Activated CD4-positive, alpha-beta memory T cell treated with anti-CD3 and anti-CD28 coated beads for 36 hours (primary cell): ENCODE measurements around the gene RUFY3. TPM values are rescaled to one million over a fixed set of nuclear protein-coding genes. Genes with fewer than 3 reads are reported as not detected.
"Not testable (repeated sequence)": the region's sequence is repeated elsewhere in the genome, so short reads cannot be mapped to it uniquely, and the experiment has no call there.

Experiments
- CTCF ChIA-PET: fragments of 350-600 bp; sonication (Branson Sonifier 250); formaldehyde crosslinking; loops from one replicate; lab custom pipeline; 2021; ENCODE audit warnings: antibody characterized with exemption, inconsistent platforms; lab: Charles Lee
- POLR2A ChIA-PET: fragments of 350-600 bp; sonication (Branson Sonifier 250); formaldehyde crosslinking; loops from one replicate; lab custom pipeline; 2021; ENCODE audit warnings: antibody characterized with exemption; lab: Charles Lee
- DNase-seq: peaks from one replicate; pipeline ENCODE4 v3.0.0-alpha.2; 2020
- H3K27ac Mint-ChIP-seq: one replicate; pipeline ENCODE4 v1.8.0; 2021; ENCODE audit warnings: mixed read lengths
- H3K27me3 Mint-ChIP-seq: one replicate; pipeline ENCODE4 v1.8.0; 2021; ENCODE audit warnings: mixed read lengths
- H3K36me3 Mint-ChIP-seq: one replicate; pipeline ENCODE4 v1.8.0; 2021; ENCODE audit warnings: mixed read lengths
- H3K4me1 Mint-ChIP-seq: one replicate; pipeline ENCODE4 v1.8.0; 2021; ENCODE audit warnings: low read depth, mixed read lengths
- H3K4me3 Mint-ChIP-seq: one replicate; pipeline ENCODE4 v1.8.0; 2021; ENCODE audit warnings: mild to moderate bottlenecking, mixed read lengths
- H3K9me3 Mint-ChIP-seq: one replicate; pipeline ENCODE4 v1.8.0; 2021; ENCODE audit warnings: mixed read lengths
- intact Hi-C: fragments of 100-400 bp; cut with micrococcal nuclease; formaldehyde crosslinking; loops from one replicate; pipeline ENCODE4 v1.15.1; 2023
- total RNA-seq, 2 experiments: library from RNA; stranded (reverse); gene quantifications; one replicate each; pipeline ENCODE4 v1.2.3, GENCODE V29; 2021

Gene RUFY3
- total RNA-seq, 2 experiments from 2014 or later, result 15.8 to 17.2 TPM

DNA sequence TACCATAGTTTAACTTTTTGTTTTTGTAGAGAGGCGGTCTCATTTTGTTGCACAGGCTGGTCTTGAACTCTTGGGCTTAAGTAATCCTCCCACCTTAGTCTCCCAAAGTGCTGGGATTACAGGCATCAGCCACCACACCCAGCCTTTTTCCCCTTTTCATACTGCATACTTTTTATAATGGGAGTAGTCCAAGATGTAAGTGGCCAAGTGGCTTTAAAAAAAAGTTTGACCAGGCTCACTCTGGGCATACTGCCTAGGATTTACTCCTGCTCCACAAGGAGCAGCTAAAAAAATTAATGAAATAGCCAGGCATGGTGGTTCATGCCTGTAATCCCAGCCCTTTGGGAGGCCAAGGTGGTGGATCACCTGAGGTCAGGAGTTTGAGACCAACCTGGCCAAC, 111.9 kb downstream of the RUFY3 start:
- Mint-ChIP-seq H3K27me3 (no peaks in the 10 kb centered on the region), H3K36me3 (peaks cover 43% of the 10 kb centered on the region), H3K4me3 (no peak overlapping the region), H3K27ac (no peak overlapping the region), H3K9me3 (no peaks in the 10 kb centered on the region), H3K4me1 (peaks cover 21% of the 10 kb centered on the region)
- intact Hi-C loops, result no loop called here
- ChIA-PET CTCF (no interaction called here), POLR2A (interaction anchor here (0.6 kb wide), 1 partner anchor 11 kb away, joined by 3 read pairs; no protein-coding TSS in a partner anchor)
- no peak for DNase-seq

DNA sequence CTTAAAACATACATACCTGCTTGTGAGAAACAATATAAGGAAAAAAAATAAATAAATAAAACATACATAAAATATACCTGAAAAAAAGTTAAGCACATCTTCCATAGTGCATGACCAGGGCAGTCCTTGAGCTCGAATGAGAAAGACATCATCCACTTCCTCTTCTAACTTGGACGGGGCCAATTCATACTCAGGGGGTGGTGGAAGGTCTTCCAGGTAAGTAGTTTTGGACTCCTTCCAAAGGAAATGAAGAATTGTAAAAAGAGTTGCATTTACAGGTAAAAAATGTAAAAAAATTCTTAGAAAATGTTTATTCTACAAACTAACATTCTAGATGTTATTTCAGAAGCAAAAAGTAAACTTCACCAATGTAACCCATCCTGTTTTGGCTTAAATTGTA, 114.3 kb downstream of the RUFY3 start:
- ChIA-PET POLR2A (interaction anchor here (0.7 kb wide), 1 partner anchor 364 kb away, joined by 3 read pairs; no protein-coding TSS in a partner anchor), CTCF (no interaction called here)
- Mint-ChIP-seq H3K4me1 (peaks cover 22% of the 10 kb centered on the region), H3K4me3 (no peak overlapping the region), H3K27ac (no peak overlapping the region), H3K36me3 (peaks cover 36% of the 10 kb centered on the region), H3K9me3 (no peaks in the 10 kb centered on the region), H3K27me3 (no peaks in the 10 kb centered on the region)
- DNase-seq, result no peak
- intact Hi-C loops, result no loop called here

DNA sequence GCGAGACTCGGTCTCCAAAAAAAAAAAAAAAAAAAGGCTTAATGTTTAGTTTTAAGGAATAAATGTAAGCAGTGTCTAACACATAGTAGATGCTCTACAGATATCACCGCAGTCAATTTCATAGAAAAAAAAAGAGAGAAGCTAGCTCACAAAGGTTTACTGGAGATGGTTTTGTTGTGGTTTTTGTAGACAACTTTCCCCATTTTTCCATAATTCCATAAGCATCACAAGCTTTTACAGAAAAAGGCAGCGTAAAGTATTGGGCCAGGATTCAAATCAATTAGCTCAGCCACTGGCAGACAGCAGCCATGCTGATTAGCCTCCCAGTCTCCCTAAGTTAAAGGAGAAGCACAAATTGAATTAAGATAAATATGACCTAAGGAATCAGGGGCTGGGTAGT, 116.4 kb downstream of the RUFY3 start:
- H3K4me3 Mint-ChIP-seq, result peak overlapping the region; percentile 98
- POLR2A ChIA-PET, result interaction anchor here (0.7 to 2.0 kb wide), 8 partner anchors 10 to 196 kb away, joined by 3 to 21 read pairs (median 6); partner anchors contain the start of genes DCK and MOB1B
- H3K27ac Mint-ChIP-seq, result peak overlapping the region; percentile 99
- H3K4me1 Mint-ChIP-seq, result peaks cover 28% of the 10 kb centered on the region
- CTCF ChIA-PET, result interaction anchor here (0.5 to 2.3 kb wide), 6 partner anchors 9 to 172 kb away, joined by 3 to 14 read pairs (median 6); partner anchors contain the start of genes DCK and MOB1B
- H3K9me3 Mint-ChIP-seq, result no peaks in the 10 kb centered on the region
- H3K36me3 Mint-ChIP-seq, result peaks cover 20% of the 10 kb centered on the region
- no peaks in the 10 kb centered on the region for H3K27me3 Mint-ChIP-seq
- intact Hi-C loops, result loop anchor here (2.0 kb wide), 1 partner anchor 103 kb away; no protein-coding TSS in a partner anchor
- DNase-seq, result no peak

DNA sequence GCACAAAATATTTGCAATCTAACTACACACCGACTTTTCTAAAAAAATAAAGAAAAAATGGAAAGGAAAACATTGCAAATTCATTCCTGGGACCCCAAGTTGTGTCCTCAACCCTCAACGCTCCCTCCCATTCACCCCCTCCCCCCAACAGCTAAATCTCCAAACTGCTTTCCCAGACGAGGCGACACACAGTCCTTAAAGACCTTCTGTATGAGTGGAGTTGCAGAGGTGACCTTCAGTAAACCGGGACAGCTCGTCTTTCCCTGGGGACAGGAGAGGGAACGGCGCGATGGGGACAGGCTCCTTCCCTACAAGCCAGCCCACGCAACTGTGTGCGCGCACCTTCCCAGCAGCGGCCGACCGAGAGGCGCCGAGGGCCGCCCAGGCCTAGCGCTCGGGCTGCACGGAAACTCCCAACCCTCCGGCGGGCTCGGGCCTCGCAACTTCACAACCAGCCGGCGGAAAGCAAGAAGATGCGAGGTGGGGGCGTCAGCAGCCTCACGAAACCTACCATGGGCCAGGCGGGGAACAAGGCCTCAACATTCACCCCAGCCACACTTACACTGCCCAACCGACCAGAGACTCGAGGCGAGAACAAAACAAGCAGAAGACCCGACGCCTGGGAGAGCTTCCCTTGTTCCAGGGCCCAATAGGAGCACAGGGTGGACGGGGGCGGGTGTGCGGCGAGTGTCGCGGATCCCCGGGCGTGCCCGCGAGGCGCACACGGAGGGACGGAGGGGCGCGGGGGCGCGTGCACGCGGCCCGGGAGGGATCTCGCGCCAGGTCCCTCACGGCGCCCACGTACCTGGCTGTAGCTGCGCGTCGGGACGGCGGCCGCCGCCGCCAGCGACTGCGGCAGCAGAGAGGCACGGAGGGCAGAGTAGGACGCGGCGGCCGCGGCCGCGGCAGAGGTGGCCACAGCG, 117.2 kb downstream of the RUFY3 start:
- H3K4me3 Mint-ChIP-seq, result peak overlapping the region; percentile 98
- H3K27me3 Mint-ChIP-seq, result no peaks in the 10 kb centered on the region
- DNase-seq, result peak; percentile 80
- H3K27ac Mint-ChIP-seq, result peak overlapping the region; percentile 99
- intact Hi-C loops, result loop anchor here (1.0 to 2.0 kb wide), 4 partner anchors 104 to 167 kb away; partner anchors contain the start of genes DCK and UTP3
- peaks cover 27% of the 10 kb centered on the region for H3K4me1 Mint-ChIP-seq
- H3K36me3 Mint-ChIP-seq, result peaks cover 17% of the 10 kb centered on the region
- ChIA-PET POLR2A (interaction anchor here (0.7 to 2.0 kb wide), 12 partner anchors 10 to 195 kb away, joined by 3 to 21 read pairs (median 6); partner anchors contain the start of genes DCK and MOB1B), CTCF (interaction anchor here (0.5 to 2.3 kb wide), 10 partner anchors 10 to 171 kb away, joined by 3 to 14 read pairs (median 6); partner anchors contain the start of genes DCK and MOB1B)
- H3K9me3 Mint-ChIP-seq, result no peaks in the 10 kb centered on the region

DNA sequence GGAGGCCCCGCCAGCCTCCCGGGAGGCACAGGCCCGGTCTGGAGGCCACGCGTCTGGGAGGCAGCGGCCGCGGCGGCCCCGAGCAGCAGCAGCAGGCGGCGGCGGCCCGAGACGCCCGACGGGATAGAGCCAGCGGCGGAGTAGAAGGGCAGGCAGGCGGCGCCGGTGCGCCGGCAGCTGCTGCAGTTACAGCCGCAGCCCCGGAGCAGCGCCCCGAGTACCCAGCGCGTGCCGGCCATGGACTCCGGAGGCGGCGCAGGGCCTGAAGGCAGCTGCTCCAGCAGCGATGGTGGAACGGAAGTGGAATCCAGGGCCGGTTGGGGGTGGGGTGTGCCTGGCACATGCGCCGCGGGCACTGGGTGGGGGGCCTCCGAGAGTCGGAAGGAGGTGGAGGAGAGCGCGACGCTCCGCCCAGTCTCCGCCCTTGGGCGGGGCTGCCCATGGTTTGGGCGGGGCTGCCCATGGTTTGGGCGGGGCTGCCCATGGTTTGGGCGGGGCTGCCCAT, 117.9 kb downstream of the RUFY3 start, which contains the start of gene GRSF1:
Gene GRSF1 (minus strand): TSS at position 302 of the 505 bp plus-strand sequence. CDS start 63 bp downstream, at position 239.
- intact Hi-C loops, result loop anchor here (1.0 to 5.0 kb wide), 8 partner anchors 63 to 222 kb away; partner anchors contain the start of genes DCK, MOB1B and UTP3
- CTCF ChIA-PET, result interaction anchor here (1.1 to 2.3 kb wide), 7 partner anchors 62 to 171 kb away, joined by 3 to 14 read pairs (median 7); partner anchors contain the start of genes DCK and MOB1B
- H3K4me1 Mint-ChIP-seq, result peaks cover 31% of the 10 kb centered on the region

DNA sequence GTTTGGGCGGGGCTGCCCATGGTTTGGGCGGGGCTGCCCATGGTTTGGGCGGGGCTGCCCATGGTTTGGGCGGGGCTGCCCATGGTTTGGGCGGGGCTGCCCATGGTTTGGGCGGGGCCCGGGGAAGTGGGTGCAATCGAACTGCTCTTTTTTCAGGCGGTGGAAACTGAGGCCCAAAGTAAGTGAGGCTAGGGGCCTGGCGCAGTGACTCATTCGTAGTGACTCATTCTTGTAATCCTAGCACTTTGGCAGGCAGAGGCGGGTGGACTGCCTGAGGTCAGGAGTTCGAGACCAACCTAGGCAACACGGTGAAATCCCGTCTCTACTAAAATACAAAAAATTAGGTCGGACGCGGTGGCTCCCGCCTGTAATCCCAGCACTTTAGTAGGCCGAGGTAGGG, 118.4 kb downstream of the RUFY3 start:
- ChIA-PET POLR2A (interaction anchor here (1.6 to 2.0 kb wide), 4 partner anchors 62 to 153 kb away, joined by 7 to 21 read pairs (median 10); partner anchors contain the start of genes DCK and MOB1B), CTCF (interaction anchor here (1.1 to 2.1 kb wide), 4 partner anchors 104 to 153 kb away, joined by 3 to 8 read pairs (median 7); partner anchors contain the start of gene DCK)
- not testable (repeated sequence) for H3K27me3 Mint-ChIP-seq, H3K9me3 Mint-ChIP-seq
- Mint-ChIP-seq H3K4me3 (peak overlapping the region; percentile 49), H3K4me1 (peaks cover 28% of the 10 kb centered on the region), H3K27ac (peak overlapping the region; percentile 64), H3K36me3 (peaks cover 12% of the 10 kb centered on the region)
- intact Hi-C loops, result loop anchor here (1.0 to 5.0 kb wide), 4 partner anchors 62 to 223 kb away; partner anchors contain the start of gene MOB1B
- DNase-seq, result peak; percentile 86

More for the DNA sequence above, 117.9 kb downstream of the RUFY3 start, which contains the start of gene GRSF1:
- no peaks in the 10 kb centered on the region for H3K27me3 Mint-ChIP-seq
- POLR2A ChIA-PET, result interaction anchor here (1.0 to 2.0 kb wide), 6 partner anchors 62 to 153 kb away, joined by 3 to 21 read pairs (median 8); partner anchors contain the start of genes DCK and MOB1B
- H3K27ac Mint-ChIP-seq, result peak within 1 kb of the TSS; percentile 99
- H3K36me3 Mint-ChIP-seq, result peaks cover 17% of the 10 kb centered on the region
- H3K9me3 Mint-ChIP-seq, result no peaks in the 10 kb centered on the region
- DNase-seq, result peak; percentile 97
- peak within 1 kb of the TSS; percentile 98 for H3K4me3 Mint-ChIP-seq

DNA sequence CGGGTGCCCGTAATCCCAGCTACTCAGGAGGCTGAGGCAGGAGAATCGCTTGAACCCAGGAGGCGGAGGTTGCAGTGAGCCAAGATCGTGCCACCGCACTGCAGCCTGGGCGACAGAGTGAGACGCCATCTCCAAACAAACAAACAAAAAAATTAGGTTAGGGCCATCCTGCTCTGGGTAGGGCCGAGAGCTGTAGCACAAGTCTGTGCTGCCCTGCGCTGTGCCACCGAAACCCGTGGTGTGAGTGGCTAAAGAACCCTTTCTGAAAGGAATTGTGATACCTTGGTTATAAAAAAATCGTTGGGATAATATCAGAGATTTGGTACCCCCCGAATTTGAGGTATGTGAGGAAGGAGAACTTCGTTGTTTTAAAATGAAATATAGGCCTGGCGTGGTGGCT, 118.9 kb downstream of the RUFY3 start:
- DNase-seq, POLR2A ChIA-PET, H3K9me3 Mint-ChIP-seq, H3K27me3 Mint-ChIP-seq, H3K4me3 Mint-ChIP-seq: not testable (repeated sequence)
- intact Hi-C loops, result loop anchor here (1.0 to 5.0 kb wide), 4 partner anchors 62 to 223 kb away; partner anchors contain the start of gene MOB1B
- Mint-ChIP-seq H3K36me3 (peaks cover 12% of the 10 kb centered on the region), H3K4me1 (peaks cover 28% of the 10 kb centered on the region), H3K27ac (peak overlapping the region; percentile 64)
- CTCF ChIA-PET, result interaction anchor here (0.6 kb wide), 1 partner anchor 137 kb away, joined by 3 read pairs; no protein-coding TSS in a partner anchor

DNA sequence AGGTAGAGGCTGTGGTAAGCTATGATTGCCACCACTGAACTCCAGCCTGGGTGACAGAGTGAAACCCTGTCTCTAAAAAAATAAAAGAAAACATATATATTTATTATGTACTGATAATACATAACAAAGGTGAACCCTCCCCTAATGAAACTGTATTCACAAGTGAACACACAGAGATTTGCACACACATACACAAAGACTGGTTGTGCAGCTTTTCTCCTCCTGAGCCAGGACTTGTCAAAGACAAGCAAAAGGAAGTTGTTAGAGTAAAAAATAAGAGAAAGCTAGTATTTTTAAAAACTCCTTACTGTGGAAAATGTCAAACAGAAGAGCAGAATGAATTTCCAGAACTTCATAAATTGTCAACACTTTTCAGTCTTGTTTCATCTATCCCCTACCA, 119.4 kb downstream of the RUFY3 start:
- ChIA-PET POLR2A (no interaction called here), CTCF (interaction anchor here (0.6 kb wide), 1 partner anchor 136 kb away, joined by 3 read pairs; no protein-coding TSS in a partner anchor)
- Mint-ChIP-seq H3K4me1 (peaks cover 26% of the 10 kb centered on the region), H3K27ac (no peak overlapping the region), H3K36me3 (peaks cover 10% of the 10 kb centered on the region), H3K9me3 (no peaks in the 10 kb centered on the region), H3K4me3 (no peak overlapping the region), H3K27me3 (no peaks in the 10 kb centered on the region)
- DNase-seq, result no peak
- intact Hi-C loops, result loop anchor here (5.0 kb wide), 2 partner anchors 86 to 224 kb away; no protein-coding TSS in a partner anchor

DNA sequence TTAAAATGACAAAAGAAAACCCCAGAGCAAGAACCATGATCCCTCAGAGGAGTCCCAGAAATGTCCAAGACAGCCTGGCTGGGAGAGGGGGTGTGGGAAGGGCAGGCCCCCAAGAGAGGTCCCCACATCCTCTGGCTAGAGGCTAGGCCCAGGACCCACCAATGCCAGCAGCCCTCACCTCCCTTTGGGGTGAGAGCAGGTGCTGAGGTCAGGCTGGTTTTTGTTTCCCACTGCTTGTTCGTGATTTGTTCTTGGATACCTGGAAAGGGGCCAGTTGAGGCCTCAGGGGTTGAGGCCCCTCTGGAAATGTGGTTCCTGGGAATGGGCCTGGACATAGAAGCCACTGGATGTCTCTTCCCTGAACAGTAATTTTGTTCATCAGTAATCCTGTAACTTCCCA, 120.2 kb downstream of the RUFY3 start:
- ChIA-PET CTCF (no interaction called here), POLR2A (no interaction called here)
- Mint-ChIP-seq H3K36me3 (peaks cover 6% of the 10 kb centered on the region), H3K27ac (no peak overlapping the region), H3K4me1 (peaks cover 18% of the 10 kb centered on the region), H3K9me3 (no peaks in the 10 kb centered on the region), H3K4me3 (no peak overlapping the region), H3K27me3 (no peaks in the 10 kb centered on the region)
- DNase-seq, result no peak
- intact Hi-C loops, result loop anchor here (5.0 kb wide), 2 partner anchors 85 to 225 kb away; no protein-coding TSS in a partner anchor

DNA sequence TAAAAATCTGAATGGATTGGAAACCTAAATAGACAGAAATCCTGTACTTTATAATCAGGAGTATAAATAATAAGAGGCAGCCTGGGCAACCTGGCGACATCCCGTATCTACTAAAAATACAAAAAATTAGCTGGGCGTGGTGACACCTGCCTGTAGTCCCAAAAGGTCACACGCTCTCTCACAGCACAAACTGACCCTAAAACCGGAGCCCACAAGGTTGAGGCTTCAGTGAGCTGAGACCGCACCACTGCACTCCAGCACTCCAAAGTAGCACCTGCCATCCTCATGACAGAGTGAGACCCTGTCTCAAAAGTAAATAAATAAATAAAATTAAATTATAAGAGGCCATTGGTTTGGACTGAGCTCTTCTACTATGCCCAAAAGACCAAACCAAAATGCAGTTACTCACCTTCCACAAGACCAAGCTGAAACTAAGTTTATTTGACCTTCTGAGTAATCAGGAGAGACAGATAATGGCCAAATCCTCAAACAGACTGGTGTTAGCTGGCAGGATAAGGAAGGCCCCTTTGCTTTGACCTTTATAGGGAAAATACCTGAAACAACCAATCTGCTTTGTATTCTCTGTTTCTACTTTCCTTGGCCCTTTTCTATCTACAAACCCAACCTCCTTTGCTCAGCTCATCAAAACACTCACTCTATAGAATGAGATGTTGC, 121.1 kb downstream of the RUFY3 start:
- Mint-ChIP-seq H3K9me3 (no peaks in the 10 kb centered on the region), H3K4me3 (no peak overlapping the region), H3K4me1 (peaks cover 18% of the 10 kb centered on the region), H3K27me3 (no peaks in the 10 kb centered on the region), H3K27ac (peak overlapping the region; percentile 45), H3K36me3 (peaks cover 5% of the 10 kb centered on the region)
- intact Hi-C loops, result loop anchor here (1.0 to 5.0 kb wide), 3 partner anchors 20 to 226 kb away; no protein-coding TSS in a partner anchor
- POLR2A ChIA-PET, result interaction anchor here (0.6 kb wide), 1 partner anchor 167 kb away, joined by 4 read pairs; no protein-coding TSS in a partner anchor
- no peak for DNase-seq
- CTCF ChIA-PET, result interaction anchor here (1.1 kb wide), 1 partner anchor 191 kb away, joined by 3 read pairs; no protein-coding TSS in a partner anchor
